KMS-11 (cell line): ENCODE results near the gene LRP6.

ENCODE experiments used
- H2AFZ ChIP-seq: fragments of 200-600 bp; sonication (generic); 2 replicates; pipeline ENCODE4 v1.6.1; 2016; ENCODE audit warnings: antibody characterized with exemption, mixed run types, low read depth
- H3K27ac ChIP-seq: fragments of 200-600 bp; sonication (generic); 2 replicates; pipeline ENCODE4 v1.6.1; 2016; ENCODE audit warnings: mild to moderate bottlenecking, mixed run types
- H3K27me3 ChIP-seq: fragments of 200-600 bp; sonication (generic); 2 replicates; pipeline ENCODE4 v1.6.1; 2017; ENCODE audit warnings: mild to moderate bottlenecking, low read depth, mixed run types, moderate library complexity; ENCODE audit not compliant: insufficient read depth
- H3K36me3 ChIP-seq: fragments of 200-600 bp; sonication (generic); 2 replicates; pipeline ENCODE4 v1.6.1; 2017; ENCODE audit warnings: mild to moderate bottlenecking, mixed run types; ENCODE audit not compliant: insufficient read depth
- H3K4me1 ChIP-seq: fragments of 200-600 bp; sonication (generic); 2 replicates; pipeline ENCODE4 v1.6.1; 2016; ENCODE audit warnings: mild to moderate bottlenecking, low read depth, mixed run types; ENCODE audit not compliant: poor library complexity, severe bottlenecking
- H3K4me2 ChIP-seq: fragments of 200-600 bp; sonication (generic); 2 replicates; pipeline ENCODE4 v1.7.0; 2016; ENCODE audit warnings: mild to moderate bottlenecking, mixed run types
- H3K4me3 ChIP-seq: fragments of 200-600 bp; sonication (generic); IDR thresholded peaks from 2 replicates; pipeline ENCODE4 v1.6.1; 2017; ENCODE audit warnings: low read depth, low read length, mixed read lengths; ENCODE audit not compliant: insufficient read depth
- H3K79me2 ChIP-seq: fragments of 200-600 bp; sonication (generic); 2 replicates; pipeline ENCODE4 v1.6.1; 2016; ENCODE audit warnings: low read depth, mixed run types; ENCODE audit not compliant: insufficient read depth
- H3K9ac ChIP-seq: fragments of 200-600 bp; sonication (generic); 2 replicates; pipeline ENCODE4 v1.6.1; 2016; ENCODE audit warnings: mild to moderate bottlenecking, mixed run types
- H4K20me1 ChIP-seq: fragments of 200-600 bp; sonication (generic); 2 replicates; pipeline ENCODE4 v1.6.1; 2016; ENCODE audit warnings: mild to moderate bottlenecking, mixed run types; ENCODE audit not compliant: insufficient read depth
- CTCF ChIP-seq: fragments of 200-600 bp; sonication (generic); conservative IDR thresholded peaks from 2 replicates; pipeline ENCODE4 v1.6.1; 2017; ENCODE audit warnings: low read depth, mild to moderate bottlenecking, antibody characterized with exemption, low read length, moderate library complexity, mixed read lengths

The LRP6 gene

GRCh38 chr12:12079291-12079690 lies 187.6 kb downstream of the LRP6 start:
- Histone ChIP-seq H3K27ac (no peak overlapping the region), H2AFZ (no peak overlapping the region), H3K4me3 (no peak overlapping the region), H4K20me1 (no peaks in the 10 kb centered on the region), H3K4me1 (no peaks in the 10 kb centered on the region), H3K9ac (no peak overlapping the region), H3K79me2 (no peaks in the 10 kb centered on the region), H3K36me3 (no peaks in the 10 kb centered on the region), H3K4me2 (no peak overlapping the region), H3K27me3 (no peaks in the 10 kb centered on the region)
- no peak for TF ChIP-seq CTCF

GRCh38 chr12:12072064-12072760 lies 194.6 kb downstream of the LRP6 start:
- H3K27me3 ChIP-seq: no peaks in the 10 kb centered on the region
- no peak for TF ChIP-seq CTCF
- no peak overlapping the region for H3K9ac ChIP-seq
- H3K79me2 ChIP-seq: no peaks in the 10 kb centered on the region
- no peak overlapping the region for H3K27ac ChIP-seq
- no peak overlapping the region for H3K4me3 ChIP-seq
- no peak overlapping the region for H2AFZ ChIP-seq
- H3K36me3 ChIP-seq: no peaks in the 10 kb centered on the region
- H4K20me1 ChIP-seq: no peaks in the 10 kb centered on the region
- no peak overlapping the region for H3K4me2 ChIP-seq
- H3K4me1 ChIP-seq: no peaks in the 10 kb centered on the region

DNA sequence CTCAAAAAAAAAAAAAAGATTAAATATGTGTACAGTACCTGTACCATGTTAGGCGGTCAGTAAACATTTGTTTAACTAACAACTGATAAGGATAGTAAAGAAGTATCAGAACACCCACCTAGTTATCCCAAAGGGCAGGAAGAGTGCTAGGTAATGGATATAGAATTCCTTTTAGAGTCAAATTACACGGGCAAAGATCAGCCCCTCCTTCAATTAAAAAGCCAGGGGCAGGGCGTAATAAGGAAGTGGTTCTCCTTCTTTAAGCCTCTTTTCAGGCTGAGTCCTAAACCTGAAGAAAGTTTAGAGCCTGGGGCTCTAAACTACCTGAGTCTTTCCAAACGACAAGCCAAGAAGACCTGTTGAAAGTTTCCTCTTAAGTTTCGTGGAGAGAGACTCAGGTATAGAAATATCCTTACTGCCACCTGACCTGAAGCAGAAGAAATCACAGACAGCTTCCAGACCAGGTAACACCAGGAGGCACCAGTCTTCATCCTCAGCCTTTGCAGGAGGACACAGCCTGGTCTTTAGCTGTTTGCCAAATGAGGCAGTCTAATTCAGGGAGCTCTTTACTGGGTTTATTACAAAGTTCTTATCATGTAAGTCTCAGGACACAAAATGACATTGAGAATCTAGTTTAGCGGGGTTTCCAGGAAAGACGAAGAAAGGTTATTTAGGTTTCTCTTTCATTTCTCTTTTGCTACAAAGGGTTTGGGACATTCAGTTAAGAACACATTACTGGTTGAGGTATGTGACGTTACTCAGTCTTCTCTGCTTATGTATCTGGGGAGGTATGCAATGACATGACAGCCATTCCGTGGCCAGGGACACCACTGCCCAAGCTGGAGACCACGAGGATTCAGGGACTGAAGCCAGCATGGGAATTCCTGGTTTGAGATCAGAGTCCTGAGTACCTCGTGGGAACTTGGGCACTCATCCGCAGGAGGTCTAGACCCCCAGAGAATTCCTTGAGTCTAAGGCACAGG lies 195.9 kb downstream of the LRP6 start, which contains the start of gene BCL2L14:
TSS of gene BCL2L14 (plus strand) at position 266 of the 983 bp plus-strand sequence. CDS start 8,367 bp downstream, outside the sequence.
- no peak within 1 kb of the TSS for H3K27ac ChIP-seq
- no peaks in the 10 kb centered on the region for H3K36me3 ChIP-seq
- no peak within 1 kb of the TSS for H3K4me3 ChIP-seq
- no peak within 1 kb of the TSS for H3K4me2 ChIP-seq
- no peak within 1 kb of the TSS for H3K9ac ChIP-seq
- no peak for TF ChIP-seq CTCF
- no peaks in the 10 kb centered on the region for H4K20me1 ChIP-seq
- H3K79me2 ChIP-seq: no peaks in the 10 kb centered on the region
- no peaks in the 10 kb centered on the region for H3K27me3 ChIP-seq
- H2AFZ ChIP-seq: no peak within 1 kb of the TSS
- H3K4me1 ChIP-seq: no peaks in the 10 kb centered on the region

DNA sequence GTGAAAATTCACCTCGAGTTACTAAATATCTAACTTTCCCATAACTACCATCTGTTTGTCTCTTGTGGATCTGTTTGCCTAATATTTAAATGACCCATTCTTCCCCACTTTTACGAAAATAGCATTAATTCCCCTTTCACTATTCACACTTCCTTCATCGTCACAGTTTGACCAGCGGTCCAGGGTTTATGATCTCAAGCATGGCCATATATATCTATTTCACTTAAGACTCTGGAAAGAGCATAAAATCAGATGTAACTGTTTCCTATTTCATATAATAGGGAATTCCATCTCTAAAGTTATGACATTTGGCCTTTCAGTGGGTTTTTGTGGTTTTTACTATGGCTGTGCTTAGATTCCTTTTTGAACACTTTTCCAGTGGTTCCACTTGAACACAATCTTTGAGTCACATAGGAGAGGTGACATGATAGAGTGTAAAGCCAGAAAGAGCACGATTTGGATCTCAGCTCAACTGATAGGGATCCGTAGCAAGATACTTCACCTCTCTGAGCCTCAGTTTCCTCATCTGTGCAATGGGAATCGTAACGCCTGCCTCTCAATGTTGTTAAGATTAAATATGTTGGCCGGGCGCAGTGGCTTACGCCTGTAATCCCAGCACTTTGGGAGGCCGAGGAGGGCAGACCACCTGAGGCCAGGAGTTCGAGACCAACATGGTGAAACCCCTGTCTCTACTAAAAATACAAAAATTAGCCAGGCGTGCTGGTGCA lies 196.9 kb downstream of the LRP6 start:
- H3K36me3 ChIP-seq: no peaks in the 10 kb centered on the region
- H4K20me1 ChIP-seq: no peaks in the 10 kb centered on the region
- TF ChIP-seq CTCF: no peak
- H3K79me2 ChIP-seq: no peaks in the 10 kb centered on the region
- no peak overlapping the region for H2AFZ ChIP-seq
- H3K27me3 ChIP-seq: no peaks in the 10 kb centered on the region
- no peak overlapping the region for H3K9ac ChIP-seq
- no peak overlapping the region for H3K4me2 ChIP-seq
- no peaks in the 10 kb centered on the region for H3K4me1 ChIP-seq
- H3K4me3 ChIP-seq: no peak overlapping the region
- H3K27ac ChIP-seq: no peak overlapping the region
